ENCODE results near the gene KRT35. TPM values are rescaled to one million over a fixed set of nuclear protein-coding genes. Genes with fewer than 3 reads are reported as not detected.
A peak's percentile ranks its signal among the peaks of the same experiment; 100 is the strongest.

Gene KRT35
- total RNA-seq, 1 experiment from 2014 or later, result not detected

DNA sequence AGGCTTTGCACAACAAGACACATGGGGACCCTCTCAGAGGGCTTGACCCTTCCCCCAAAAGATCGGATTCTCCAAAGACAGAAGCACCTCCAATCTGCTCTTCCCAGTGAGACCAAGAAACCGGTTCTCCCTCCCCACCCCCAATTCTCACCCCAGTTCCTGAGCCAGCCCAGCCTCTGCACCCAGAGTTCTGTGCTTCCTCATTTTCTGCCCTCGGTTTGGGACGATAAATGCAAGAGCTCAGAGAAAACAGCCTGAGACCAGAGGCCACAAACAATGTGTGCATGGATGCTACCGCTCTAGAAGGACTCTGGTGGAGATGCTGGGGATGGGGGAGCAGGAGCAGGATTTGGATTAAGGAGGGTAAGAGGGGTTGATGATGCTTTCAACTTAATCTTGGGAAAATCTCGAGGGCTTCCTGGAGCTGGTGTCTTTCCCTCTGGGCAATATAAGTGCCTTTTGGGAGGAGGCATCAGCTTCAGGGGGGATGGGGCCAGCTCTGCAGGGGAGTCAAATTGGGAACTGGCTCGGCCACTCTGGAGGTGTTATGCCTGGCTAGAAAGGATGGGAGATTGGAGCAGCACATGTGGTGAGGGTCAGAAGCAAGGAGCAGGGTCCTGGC is 31.7 kb upstream of the KRT35 start:
- RAD21 ChIA-PET (ENCODE audit: low non-redundant PET in 1 of 2, low total read pairs in 2 of 2, uncharacterized antibody in 2 of 2, unreplicated experiment in 2 of 2), result no interaction called here
- POLR2A ChIA-PET, result interaction anchor here (1.5 kb wide), 1 partner anchor 9 kb away, joined by 4 read pairs; no protein-coding TSS in a partner anchor

DNA sequence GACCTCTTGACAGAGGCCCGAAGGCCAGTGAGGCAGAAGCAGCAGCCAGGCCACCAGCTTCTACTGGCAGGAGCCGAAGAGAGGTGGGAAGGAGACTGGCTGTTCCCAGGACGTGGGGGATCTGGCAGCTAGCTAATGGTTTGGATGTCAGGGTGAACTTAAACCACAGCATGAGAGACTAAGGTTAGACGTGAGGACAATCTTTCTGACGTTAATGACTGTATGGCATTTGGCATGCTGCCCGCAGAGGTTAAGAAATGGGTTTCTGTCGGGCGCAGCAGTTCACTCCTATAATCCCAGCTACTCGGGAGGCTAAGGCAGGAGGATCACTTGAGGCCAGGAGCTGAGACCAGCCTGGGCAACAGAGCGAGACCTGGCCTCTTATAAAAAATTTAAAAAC is 30.8 kb upstream of the KRT35 start:
- Histone ChIP-seq H4K20me1 (ENCODE audit: insufficient read depth) (no peaks in the 10 kb centered on the region), H3K4me2 (ENCODE audit: low read length) (peak overlapping the region; percentile 22; the same call in 1 of the 2 replicates), H3K36me3 (ENCODE audit: control insufficient read depth in 1 of 2, insufficient read depth in 2 of 2, low read length in 2 of 2) (0 out of 4 replicates have a peak, but pooled peaks cover 0 to 5% of the 10 kb centered on the region in 2 experiments), H3K4me1 (ENCODE audit: control insufficient read depth in 1 of 2, insufficient read depth in 2 of 2, low read length in 2 of 2) (peaks cover 13 to 49% of the 10 kb centered on the region in 2 experiments), H2AFZ (ENCODE audit: low read depth, low read length, poor library complexity, severe bottlenecking) (no peak overlapping the region), H3K79me2 (ENCODE audit: insufficient read depth, low read length) (no peaks in the 10 kb centered on the region), H3K9me3 (ENCODE audit: control insufficient read depth in 1 of 2, insufficient read depth in 1 of 2, low read depth in 1 of 2, low read length in 2 of 2) (no peaks in the 10 kb centered on the region), H3K9ac (ENCODE audit: low read length) (no peak overlapping the region; the same call in 1 of the 2 replicates), H3K4me3 (replicated peaks in 1 of 2; ENCODE audit: low read depth in 1 of 2, low read length in 2 of 2) (no peak overlapping the region), H3K27ac (ENCODE audit: low read depth, low read length) (no peak overlapping the region), H3K9me2 (ENCODE audit: insufficient read depth) (no peaks in the 10 kb centered on the region), H3K27me3 (ENCODE audit: insufficient read depth, low read length) (no peaks in the 10 kb centered on the region)
- intact Hi-C loops (cut with micrococcal nuclease), result no loop called here
- ATAC-seq, result no peak
- RAD21 ChIA-PET (ENCODE audit: low non-redundant PET in 1 of 2, low total read pairs in 2 of 2, uncharacterized antibody in 2 of 2, unreplicated experiment in 2 of 2), result interaction anchor here in 1 of 2 experiments (1.1 kb wide), 1 partner anchor 37 kb away, joined by 3 read pairs; no protein-coding TSS in a partner anchor
- BruUV-seq (replicated peaks), result no TSS peak
- CTCF ChIA-PET, result interaction anchor here (3.9 kb wide), 1 partner anchor 37 kb away, joined by 10 read pairs; no protein-coding TSS in a partner anchor
- TF ChIP-seq SP1 (IDR thresholded peaks at IDR 0.05; ENCODE audit: low read depth) (no peak), ELF1 (IDR thresholded peaks at IDR 0.05; ENCODE audit: borderline replicate concordance, low read depth) (no peak)
- DNase-seq (ENCODE audit: low read depth, low spot score), result no peak
- POLR2A ChIA-PET, result interaction anchor here (1.5 kb wide), 1 partner anchor 10 kb away, joined by 4 read pairs; no protein-coding TSS in a partner anchor

More for the DNA sequence above, 31.7 kb upstream of the KRT35 start:
- Histone ChIP-seq H3K9me2 (ENCODE audit: insufficient read depth) (no peaks in the 10 kb centered on the region), H3K4me3 (replicated peaks in 1 of 2; ENCODE audit: low read depth in 1 of 2, low read length in 2 of 2) (no peak overlapping the region), H2AFZ (ENCODE audit: low read depth, low read length, poor library complexity, severe bottlenecking) (no peak overlapping the region), H3K36me3 (ENCODE audit: control insufficient read depth in 1 of 2, insufficient read depth in 2 of 2, low read length in 2 of 2) (0 out of 4 replicates have a peak, but pooled peaks cover 0 to 5% of the 10 kb centered on the region in 2 experiments), H3K9ac (ENCODE audit: low read length) (no peak overlapping the region), H3K4me2 (ENCODE audit: low read length) (no peak overlapping the region), H3K79me2 (ENCODE audit: insufficient read depth, low read length) (no peaks in the 10 kb centered on the region), H4K20me1 (ENCODE audit: insufficient read depth) (no peaks in the 10 kb centered on the region), H3K27me3 (ENCODE audit: insufficient read depth, low read length) (no peaks in the 10 kb centered on the region), H3K27ac (ENCODE audit: low read depth, low read length) (no peak overlapping the region), H3K4me1 (ENCODE audit: control insufficient read depth in 1 of 2, insufficient read depth in 2 of 2, low read length in 2 of 2) (peaks cover 13 to 43% of the 10 kb centered on the region in 2 experiments), H3K9me3 (ENCODE audit: control insufficient read depth in 1 of 2, insufficient read depth in 1 of 2, low read depth in 1 of 2, low read length in 2 of 2) (no peaks in the 10 kb centered on the region)
- CTCF ChIA-PET, result no interaction called here
- no TSS peak for BruUV-seq (replicated peaks)
- ATAC-seq (no peak), DNase-seq (ENCODE audit: low read depth, low spot score) (no peak)
- intact Hi-C loops (cut with micrococcal nuclease), result no loop called here
- no peak for TF ChIP-seq CEBPB (IDR thresholded peaks at IDR 0.05; ENCODE audit: low read depth)
- TF ChIP-seq SP1 (IDR thresholded peaks at IDR 0.05; ENCODE audit: low read depth), result no peak
- no peak for TF ChIP-seq ZFX (IDR thresholded peaks at IDR 0.05)
- TF ChIP-seq EZH2phosphoT487 (IDR thresholded peaks at IDR 0.05; ENCODE audit: borderline replicate concordance), result no peak
- no peak for TF ChIP-seq ZNF274 (IDR thresholded peaks at IDR 0.05; ENCODE audit: low read depth, low read length)
- TF ChIP-seq, protein P1, sequence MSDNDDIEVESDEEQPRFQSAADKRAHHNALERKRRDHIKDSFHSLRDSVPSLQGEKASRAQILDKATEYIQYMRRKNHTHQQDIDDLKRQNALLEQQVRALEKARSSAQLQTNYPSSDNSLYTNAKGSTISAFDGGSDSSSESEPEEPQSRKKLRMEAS (IDR thresholded peaks at IDR 0.05), result no peak
- no peak for TF ChIP-seq POLR2AphosphoS5 (IDR thresholded peaks at IDR 0.05; ENCODE audit: low read depth, low read length)
- TF ChIP-seq CBX3 (IDR thresholded peaks at IDR 0.05; ENCODE audit: low read depth), result no peak
- no peak for TF ChIP-seq TCF7L2 (IDR thresholded peaks at IDR 0.05; ENCODE audit: borderline replicate concordance, extremely low read depth, insufficient read depth, insufficient read length)
- no peak for TF ChIP-seq ELF1 (IDR thresholded peaks at IDR 0.05; ENCODE audit: borderline replicate concordance, low read depth)
- TF ChIP-seq, protein P2, sequence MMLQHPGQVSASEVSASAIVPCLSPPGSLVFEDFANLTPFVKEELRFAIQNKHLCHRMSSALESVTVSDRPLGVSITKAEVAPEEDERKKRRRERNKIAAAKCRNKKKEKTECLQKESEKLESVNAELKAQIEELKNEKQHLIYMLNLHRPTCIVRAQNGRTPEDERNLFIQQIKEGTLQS (IDR thresholded peaks at IDR 0.05), result no peak

All from HCT116 (cell line).